ENCODE data around the gene F7.

DNA sequence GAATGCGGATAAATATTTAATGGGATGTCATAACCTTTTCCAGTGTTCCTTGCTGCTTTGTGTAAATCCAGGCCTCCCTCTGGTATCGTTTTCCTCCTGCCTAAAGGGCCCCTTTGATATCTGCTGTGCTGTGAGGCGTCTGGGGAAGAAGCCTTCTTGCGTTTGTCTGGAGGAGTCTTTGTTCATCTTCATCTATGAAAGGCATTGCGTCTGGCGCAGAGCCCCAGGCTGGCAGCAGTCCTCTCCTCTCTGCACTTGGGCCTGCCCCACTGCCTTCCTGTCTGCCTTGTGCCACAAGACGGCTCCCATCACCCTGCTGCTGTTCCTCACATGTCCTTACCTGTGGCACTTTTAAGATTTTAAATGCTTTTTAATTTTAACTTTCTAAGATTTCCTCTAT lies 62.6 kb downstream of the F7 start:
- TF ChIP-seq, protein P1, sequence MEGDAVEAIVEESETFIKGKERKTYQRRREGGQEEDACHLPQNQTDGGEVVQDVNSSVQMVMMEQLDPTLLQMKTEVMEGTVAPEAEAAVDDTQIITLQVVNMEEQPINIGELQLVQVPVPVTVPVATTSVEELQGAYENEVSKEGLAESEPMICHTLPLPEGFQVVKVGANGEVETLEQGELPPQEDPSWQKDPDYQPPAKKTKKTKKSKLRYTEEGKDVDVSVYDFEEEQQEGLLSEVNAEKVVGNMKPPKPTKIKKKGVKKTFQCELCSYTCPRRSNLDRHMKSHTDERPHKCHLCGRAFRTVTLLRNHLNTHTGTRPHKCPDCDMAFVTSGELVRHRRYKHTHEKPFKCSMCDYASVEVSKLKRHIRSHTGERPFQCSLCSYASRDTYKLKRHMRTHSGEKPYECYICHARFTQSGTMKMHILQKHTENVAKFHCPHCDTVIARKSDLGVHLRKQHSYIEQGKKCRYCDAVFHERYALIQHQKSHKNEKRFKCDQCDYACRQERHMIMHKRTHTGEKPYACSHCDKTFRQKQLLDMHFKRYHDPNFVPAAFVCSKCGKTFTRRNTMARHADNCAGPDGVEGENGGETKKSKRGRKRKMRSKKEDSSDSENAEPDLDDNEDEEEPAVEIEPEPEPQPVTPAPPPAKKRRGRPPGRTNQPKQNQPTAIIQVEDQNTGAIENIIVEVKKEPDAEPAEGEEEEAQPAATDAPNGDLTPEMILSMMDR (IDR thresholded peaks at IDR 0.05), result no peak
- no peak for TF ChIP-seq EZH2 (IDR thresholded peaks at IDR 0.05; ENCODE audit: borderline replicate concordance, insufficient read depth, low read depth, low read length, poor library complexity, severe bottlenecking)

Data from B cell (primary cell).